PC-3 (cell line): ENCODE results near the gene PTPRN2.

ENCODE experiments used
- EZH2 ChIP-seq: fragments of 300-600 bp; sonication (generic); IDR thresholded peaks from one replicate; pipeline ENCODE4 v1.6.1; 2017; ENCODE audit warnings: antibody characterized with exemption, mild to moderate bottlenecking, low read length; ENCODE audit not compliant: unreplicated experiment
- TF ChIP-seq, protein P1 (sequence below): fragments of 300-600 bp; sonication (generic); conservative IDR thresholded peaks from 2 replicates; pipeline ENCODE4 v1.5.1; 2017; ENCODE audit warnings: antibody characterized with exemption, low read depth, mild to moderate bottlenecking, low read length

DNA sequence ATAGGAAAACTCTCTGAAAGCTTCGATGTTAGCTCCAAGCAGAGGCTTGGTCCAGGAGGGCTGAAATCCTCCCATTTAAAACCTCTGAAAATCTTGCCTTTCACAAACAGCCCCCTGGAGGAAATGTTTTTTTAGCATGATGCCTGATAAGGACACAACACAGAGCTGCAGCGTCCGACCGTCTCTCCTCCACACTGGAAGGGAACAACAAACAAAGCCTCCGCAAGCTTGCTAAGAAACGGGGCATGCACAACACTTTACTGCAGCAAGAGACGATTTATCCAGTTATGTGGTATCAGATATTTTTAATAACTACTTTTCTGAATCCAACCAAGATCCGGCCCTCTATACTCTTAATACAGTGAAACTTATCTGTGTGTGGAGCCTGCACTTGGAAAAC is 182.3 kb downstream of the PTPRN2 start:
- TF ChIP-seq, protein P1, sequence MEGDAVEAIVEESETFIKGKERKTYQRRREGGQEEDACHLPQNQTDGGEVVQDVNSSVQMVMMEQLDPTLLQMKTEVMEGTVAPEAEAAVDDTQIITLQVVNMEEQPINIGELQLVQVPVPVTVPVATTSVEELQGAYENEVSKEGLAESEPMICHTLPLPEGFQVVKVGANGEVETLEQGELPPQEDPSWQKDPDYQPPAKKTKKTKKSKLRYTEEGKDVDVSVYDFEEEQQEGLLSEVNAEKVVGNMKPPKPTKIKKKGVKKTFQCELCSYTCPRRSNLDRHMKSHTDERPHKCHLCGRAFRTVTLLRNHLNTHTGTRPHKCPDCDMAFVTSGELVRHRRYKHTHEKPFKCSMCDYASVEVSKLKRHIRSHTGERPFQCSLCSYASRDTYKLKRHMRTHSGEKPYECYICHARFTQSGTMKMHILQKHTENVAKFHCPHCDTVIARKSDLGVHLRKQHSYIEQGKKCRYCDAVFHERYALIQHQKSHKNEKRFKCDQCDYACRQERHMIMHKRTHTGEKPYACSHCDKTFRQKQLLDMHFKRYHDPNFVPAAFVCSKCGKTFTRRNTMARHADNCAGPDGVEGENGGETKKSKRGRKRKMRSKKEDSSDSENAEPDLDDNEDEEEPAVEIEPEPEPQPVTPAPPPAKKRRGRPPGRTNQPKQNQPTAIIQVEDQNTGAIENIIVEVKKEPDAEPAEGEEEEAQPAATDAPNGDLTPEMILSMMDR = no peak
- TF ChIP-seq EZH2 = no peak
